Activated naive CD4-positive, alpha-beta T cell (primary cell): ENCODE results near the gene GRID1.
"Not testable (repeated sequence)": the region's sequence is repeated elsewhere in the genome, so short reads cannot be mapped to it uniquely, and the experiment has no call there.

Experiments
- DNase-seq, 4 experiments: peaks; one replicate each; lab custom pipeline; 2025; lab: John Stamatoyannopoulos, UW

The GRID1 gene

DNA sequence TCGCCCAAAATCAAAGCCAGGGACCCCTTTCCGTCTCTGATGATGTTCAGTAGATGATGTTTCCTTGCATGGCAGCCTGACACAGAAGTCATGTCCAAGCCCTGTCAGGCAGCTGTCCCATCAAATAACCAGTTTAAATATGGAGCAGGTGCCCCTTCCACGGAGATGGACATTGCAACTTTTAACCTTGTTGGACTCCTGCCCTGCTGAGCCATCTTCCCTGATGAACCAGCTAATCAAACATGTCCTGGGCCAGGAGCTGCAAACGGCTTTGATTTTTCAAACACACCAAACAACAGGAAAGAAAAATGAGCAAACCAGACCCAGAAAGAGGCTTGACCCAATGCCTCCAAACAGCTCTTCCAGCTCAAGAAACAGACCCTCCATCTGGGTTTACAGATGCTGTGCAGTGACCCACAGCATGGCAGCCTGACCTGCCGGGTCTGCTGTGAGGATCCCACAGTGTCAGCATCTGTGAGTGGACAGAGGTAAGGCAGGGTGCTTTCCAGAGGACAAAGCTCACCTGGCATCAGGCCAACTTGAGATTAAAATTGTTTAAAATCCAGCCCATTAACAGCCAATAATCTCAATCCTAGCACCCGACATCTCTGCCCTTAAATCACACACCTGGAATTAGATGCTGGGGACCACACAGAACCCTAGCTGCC, 372.6 kb downstream of the GRID1 start:
- no peak for DNase-seq

DNA sequence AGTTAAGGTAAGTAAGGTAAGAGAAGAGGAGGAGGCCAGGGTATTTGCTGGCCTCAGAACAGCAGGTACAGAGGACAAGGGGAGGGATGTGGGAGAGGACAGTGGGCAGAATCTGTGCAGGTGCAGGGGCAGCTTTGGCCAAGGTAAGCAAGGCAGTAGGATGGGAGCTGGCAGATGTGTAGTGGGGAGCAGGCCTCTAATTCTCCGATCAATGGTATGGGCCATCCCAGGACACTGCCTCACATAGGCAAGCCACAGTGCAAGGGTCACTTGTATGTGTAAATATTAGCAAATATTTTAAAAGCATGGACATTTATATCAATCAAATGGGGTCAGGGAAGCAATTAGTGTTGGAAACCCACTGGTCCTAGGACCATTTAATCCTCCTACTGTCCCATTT, 373.5 kb downstream of the GRID1 start:
- DNase-seq, result no peak

DNA sequence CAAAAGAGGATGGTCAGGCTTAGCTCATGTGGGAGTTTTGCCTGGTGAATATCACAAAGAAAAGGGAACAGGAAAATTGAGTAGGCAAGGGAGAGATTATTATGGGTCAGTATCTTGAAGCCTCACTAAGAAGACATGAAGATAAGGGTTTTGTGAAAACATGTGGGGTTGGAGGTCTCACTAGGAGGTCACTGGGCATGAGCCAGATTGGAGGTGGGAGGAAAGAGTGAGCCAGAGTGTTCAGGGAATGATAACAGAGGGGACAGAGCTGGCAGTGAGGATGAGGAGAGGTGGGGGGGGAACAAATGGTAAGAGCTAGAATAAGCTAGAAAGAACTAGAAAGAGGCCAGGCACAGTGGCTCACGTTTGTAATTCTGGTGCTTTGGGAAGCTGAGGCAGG, 374.3 kb downstream of the GRID1 start:
- no peak for DNase-seq

DNA sequence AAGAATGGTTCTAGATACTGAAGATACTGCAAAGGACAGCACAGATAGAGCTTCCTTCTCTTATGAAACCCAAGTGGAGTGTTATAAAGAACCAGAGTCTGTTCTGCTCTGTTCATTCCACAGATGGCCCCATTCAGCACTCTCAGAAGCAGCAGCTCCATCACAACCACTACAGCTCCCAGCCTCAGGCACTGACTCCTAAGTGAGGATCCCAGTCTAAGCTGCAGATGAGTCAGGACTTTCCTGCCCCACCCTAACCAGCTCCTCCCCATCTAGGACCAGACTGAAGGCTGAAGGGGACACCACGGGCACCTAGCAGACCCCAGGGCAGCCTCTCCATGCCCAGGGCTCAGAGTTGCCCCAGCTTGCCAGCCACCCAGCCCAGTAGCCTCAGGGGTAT, 379.8 kb downstream of the GRID1 start:
- DNase-seq, result no peak

DNA sequence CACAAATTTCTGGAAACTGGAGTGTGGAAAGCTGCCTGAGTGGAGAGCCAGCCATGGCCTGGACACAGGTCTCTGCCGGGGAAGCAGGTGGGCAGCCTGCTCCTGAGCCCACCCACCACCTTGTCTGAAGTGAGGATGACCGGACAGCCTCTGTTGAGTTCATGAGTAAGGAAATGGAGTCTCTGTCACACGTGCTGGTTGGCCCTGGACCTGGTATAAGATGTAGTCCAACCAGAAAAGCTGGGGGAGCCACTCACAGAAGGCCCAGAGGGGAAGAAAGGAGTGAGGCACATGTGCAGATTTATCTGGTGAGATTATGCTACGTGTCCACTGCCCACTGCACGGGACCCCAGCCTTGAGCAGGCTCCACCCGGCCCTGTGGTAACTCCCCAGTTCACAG, 383.5 kb downstream of the GRID1 start:
- no peak for DNase-seq

DNA sequence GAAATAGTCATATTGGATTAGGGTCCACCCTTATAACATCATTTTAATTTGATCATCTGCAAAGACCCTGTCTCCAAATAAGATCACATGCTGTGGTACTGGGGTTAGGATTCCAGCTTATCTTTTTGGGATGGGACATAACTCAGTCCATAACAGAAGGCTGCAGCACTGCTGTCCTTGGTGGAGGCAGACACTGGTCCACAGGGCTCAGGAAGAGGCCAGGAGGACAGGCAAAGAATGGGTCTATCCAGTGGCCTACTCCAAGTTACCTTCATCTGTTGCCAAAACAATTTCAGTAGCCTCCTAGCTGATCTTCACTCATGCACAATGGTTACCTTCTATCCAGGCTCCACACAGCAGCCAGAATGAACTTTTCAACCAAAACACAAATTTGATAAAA, 387.0 kb downstream of the GRID1 start:
- DNase-seq, result no peak

DNA sequence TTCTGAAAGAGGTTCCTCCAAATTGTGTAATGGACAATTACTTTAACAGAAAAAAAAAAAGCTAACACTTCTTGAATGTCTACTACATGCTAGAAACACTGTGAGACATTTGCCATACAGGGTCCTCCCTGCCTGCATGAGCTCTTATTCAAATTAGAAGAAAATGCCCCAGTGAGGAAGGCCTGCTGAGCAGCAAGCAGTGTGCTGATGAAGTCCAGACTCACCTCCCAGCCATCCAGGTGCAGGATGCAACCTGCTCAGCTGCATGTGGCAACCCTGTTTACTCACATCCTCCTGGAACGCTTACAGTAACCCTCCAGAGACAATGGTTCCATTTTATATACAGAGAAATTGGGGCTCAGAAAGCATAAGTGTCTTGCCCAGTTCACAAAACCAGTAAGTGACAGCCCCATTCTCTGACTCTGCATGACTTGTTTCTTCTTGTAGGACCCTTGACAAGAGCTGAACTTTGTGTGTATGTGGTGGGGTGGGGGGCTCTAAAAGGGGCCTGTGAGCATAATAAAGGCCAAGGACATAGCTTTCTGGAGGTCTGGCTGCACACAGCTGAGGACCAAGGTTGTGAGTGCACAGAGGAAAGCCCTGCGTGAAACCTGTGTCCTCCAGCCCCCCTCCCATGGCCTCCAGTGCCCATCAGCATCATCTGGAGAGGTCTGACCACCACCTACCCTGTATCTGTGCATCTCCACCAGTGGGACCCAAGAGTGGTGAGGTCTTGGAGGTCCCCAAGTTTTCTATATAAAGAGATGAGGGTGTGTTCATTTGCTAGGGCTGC, 387.8 kb downstream of the GRID1 start:
- DNase-seq, result no peak

DNA sequence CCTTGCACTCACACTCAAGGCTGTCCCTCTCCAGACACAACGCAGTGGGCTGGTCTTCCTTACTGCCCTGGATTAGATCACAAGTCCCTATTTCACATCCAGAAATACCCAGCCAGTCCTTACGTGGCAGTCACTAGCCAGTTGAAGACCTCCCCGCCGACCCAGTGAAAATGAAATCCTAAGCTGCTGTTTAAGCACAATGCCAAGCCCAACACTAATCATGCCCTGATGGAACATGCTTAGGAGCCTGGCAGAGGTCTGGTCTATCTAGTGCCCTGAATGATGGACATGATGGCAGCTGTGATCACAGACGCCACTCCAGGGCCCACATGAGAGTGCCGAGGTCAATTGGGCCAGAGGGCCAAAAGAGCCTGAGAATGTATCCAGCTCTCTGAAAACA, 389.0 kb downstream of the GRID1 start:
- no peak for DNase-seq

DNA sequence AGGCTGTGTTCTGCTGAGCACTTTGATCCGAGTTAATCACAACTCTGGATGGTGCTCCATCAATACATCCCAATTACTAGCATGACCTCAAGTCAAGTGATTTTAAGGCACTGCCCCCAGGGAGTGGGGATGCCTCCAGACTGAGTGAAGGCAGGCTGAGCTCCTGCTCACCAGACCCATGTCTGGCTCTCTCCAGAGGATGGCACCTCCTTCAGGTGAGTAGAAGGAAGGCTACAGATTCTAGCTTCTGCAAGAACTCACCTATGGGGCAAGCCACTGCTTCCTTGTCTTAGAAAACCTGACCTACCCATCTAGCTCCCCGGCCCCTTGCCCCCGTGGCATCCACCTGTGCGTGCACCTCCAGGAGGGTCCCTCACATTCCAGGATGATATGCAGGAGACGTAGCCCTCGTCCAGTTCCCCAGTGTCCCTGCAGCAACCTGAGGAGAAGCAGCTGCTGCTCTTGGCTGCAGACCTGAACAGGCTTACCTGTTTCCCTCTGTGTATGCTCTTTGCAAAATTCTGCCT, 390.3 kb downstream of the GRID1 start:
- DNase-seq, result no peak

DNA sequence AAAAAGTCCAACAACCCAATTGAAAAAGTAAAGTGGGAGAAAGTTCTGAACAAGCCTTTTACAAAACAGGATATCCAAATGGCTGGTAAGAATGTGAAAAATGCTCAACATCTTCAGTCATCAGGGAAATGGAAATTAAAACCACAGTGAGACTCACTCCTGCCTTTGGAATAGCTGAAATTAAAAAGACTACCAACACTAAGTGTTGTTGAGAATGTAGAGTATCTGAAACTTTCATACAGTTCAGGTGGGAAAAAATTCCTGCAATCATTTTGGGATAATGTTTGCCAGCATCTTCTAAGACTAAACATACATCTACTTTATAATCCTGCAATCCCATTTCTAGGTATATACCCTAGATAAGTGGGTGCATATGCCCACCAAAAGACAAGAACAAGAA, 395.1 kb downstream of the GRID1 start:
- no peak for DNase-seq

DNA sequence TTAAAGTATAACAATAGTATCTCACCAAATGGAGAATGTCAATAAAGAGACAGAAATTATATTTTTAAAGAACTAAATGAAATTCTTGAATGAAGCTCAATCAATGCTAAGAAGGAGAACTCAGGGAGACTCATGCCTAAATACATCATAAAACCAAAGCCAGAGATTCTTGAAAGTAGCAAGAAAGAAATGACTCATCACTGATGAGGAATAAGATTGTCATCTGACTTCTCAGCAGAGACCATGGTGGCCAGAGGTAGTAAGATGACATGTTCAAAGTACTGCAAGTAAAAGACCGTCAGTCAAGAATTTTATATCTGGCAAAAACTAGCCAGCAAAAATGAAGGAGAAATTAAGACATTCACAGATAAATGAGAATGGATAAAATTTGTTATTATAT, 399.0 kb downstream of the GRID1 start:
- no peak for DNase-seq

DNA sequence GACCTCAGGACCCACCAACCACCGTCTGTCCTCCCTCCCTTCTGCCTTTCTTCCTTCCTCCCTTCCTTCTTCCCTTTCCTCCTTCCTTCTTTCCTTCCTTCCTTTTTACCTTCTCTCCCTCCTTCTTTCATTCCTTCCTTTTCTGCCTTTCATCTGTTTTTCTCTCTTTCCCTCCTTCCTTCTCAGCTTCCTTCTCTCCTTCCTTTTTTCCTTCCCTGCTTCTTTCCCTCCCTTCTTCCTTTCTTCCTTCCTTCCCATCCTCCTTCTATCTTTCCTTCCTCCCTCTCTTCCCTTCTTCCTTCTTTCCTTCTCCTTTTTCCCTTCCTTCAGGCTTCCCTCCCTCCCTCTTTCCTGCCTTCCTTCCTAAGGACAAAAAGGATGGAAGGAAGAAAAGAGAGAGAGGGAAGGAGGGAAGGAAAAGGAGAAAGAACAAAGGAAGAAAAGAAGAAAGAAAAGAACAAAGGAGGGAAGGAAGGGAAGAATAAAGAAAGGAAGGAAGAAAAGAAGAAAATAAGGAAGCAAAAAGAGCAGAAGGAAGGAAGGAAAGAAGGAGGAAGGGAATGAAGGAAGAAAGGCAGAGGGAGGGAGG, 405.0 kb downstream of the GRID1 start:
- no peak for DNase-seq

DNA sequence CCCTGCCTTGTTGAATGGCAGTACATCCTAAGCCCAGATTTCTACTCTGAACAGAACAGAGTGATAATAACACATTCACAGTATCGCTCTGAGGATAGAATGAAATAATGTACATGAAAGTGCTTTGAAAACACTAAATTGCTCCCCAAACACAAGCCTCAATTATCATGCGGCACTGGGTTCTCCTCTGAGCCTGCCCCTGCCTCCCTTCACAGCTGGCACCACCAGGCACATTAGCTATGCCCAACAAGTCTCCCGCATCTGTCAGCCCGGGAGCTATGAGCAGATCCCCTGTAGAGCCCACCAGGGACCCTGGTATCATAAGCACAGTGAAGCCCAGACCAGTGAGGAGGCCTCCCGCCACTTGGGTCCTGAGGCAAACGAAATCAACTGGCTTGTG, 405.5 kb downstream of the GRID1 start:
- no peak for DNase-seq

DNA sequence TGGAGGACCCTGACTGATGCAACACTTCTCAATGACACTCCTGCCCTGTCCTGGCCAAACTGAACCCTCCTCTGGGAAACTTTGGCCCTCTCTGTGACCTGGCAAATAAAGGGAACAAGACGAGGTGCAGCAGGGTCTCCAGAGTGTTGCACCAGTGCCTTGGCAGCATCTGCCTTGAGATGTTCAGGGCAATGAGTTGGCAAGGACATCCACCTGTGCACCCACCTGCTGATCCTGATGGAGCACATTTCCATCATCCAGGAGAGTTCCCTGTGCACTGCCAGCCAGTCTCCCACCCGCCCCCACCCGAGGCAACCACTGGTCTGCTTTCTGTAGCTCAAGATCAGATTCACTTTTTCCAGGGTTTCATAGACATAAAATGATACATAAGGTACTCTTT, 407.4 kb downstream of the GRID1 start:
- no peak for DNase-seq

DNA sequence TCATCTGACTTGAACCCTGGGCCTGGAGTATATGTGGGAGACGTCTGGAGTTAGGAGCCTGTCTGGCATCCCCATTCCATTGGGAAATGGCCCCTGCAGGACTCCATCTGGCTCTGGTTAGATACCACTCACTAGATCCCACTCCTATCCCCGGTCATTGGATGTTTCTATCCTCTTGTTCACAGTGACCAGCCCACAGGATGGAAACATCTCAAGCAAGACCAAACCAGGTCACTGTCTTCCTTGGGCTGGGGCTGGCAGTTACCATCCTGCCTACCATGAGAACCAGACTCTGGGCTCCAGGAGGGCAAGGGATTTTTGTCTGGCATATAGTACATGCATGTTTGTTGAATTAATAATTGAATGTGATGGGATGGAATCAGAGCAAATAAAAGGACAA, 415.7 kb downstream of the GRID1 start:
- DNase-seq, result no peak

DNA sequence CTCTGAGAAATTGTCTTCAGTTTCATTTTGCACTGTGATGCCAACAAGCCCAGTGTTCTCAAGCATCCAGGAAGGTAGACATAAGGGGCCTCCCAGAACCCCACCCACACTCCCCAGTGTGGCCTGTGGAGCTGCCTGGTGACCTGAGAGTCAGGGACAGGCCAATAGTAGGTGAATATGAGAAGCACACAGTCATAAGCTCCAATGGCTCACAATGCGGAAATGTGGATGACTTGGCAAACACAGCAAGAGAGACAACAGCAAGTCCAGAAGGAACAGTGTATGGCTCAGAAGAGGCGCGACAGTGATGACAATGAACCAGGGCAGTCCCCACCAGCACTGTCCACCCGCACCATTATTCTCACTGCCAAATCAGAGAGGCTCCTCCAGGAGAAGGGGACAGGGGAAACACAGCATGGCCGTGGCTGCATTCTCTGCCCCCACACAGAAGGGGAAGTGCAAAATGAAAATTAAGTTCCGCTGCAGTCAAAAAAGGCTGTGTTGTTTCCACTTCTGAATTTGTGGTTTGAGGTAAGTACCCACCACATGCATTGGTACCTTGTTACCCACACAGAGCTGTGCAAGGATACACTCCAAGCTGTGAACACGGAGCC, 419.8 kb downstream of the GRID1 start:
- no peak for DNase-seq

DNA sequence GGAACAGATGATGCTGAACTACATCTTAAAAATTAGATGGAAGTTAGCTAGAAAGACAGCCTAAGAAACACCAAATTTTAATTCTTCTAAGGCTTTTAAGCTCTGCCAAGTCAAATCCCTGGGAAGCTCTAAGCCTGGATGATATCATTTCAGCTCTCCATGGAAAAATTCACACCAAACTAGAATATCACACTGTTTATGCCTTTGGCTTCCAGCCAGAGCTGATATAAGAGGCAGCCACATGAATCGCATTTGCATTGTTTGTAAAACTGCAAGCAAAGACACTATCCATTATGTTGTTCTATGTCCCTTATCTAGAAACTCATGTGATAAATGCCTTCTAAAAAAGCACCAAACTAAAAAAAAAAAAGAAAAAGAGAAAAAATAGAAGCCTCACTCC, 430.4 kb downstream of the GRID1 start:
- DNase-seq, result no peak

DNA sequence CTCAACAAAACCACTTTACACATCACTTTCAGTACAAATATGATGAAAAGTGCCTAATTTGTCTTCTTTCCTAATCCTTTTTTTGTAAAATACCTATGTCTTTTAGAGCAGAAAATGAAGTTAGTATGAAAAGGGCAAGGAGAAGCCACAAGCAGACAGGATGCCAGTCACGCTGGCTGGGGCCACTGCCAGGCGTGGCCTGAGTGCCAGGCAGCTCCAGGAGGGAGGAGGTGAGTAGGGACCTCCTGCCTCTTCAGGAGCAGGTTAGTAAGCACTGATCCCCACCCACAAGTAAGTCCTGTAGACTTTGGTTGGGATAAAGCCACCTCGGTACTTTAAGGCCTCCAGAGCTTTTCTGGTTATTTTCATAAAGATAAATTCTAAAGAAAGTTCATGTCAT, 432.0 kb downstream of the GRID1 start:
- no peak for DNase-seq

DNA sequence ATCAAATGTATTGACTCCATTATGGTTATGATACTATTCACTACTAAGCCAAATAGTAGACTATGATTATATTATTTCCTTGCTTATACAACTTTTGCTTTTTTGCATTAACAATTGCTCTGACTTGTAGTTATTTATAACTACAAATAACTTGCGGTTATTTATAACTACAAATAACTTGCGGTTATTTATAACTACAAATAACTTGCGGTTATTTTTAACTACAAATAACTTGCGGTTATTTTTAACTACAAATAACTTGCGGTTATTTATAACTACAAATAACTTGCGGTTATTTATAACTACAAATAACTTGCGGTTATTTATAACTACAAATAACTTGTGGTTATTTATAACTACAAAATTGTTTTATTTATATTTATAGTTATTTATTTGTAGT, 436.6 kb downstream of the GRID1 start:
- DNase-seq, result not testable (repeated sequence)

DNA sequence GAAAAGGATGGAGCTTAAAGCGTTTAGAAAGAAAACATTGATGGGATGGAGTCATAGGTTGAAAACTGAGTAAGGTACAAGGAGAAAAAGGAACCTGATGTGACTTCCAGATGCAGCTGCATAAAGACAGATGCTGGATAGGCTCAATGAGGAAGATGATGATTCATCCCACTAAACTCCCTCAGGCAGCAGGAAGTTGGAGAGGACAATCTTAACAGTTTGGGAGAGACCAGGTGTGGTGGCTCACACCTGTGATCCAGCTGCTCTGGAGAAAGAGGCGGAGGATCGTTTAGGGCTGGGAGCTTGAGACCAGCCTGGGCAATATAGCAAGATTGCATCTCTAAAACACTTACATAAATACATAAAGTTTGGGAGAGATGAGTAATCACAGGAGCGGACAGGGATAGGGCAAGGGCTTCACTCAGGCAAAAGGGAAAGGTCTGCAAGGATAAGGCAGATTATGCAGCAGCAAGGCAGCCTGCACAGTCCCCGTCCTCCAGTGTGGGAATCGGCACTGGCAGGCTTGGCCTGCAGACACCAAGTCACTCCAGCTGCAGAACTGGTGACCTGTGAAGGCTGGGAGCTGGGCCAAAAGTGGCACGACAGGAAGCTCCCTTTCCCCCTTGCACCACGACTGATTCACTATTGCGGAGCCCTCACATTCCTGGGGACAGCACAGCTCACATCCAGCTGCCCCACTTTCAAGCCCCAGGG, 438.5 kb downstream of the GRID1 start:
- no peak for DNase-seq

DNA sequence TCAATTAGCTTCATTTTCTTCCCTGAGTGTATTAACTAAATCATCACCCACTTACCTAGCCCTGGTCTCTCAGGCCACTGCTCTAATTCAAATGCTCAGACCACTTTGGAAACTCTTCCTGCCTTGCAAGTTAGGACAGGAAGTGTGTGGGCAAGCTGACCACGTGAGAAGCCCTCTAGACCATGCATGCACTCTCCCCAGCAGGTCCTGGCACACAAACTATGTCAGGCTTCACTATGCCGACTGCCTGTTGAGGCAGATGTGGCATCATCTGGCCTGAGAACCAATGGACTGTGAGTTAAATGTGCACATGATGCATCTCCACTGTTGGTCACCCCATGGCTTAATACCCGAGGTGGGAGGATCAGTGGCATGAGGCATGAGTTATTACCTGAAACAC, 439.6 kb downstream of the GRID1 start:
- DNase-seq, result no peak

DNA sequence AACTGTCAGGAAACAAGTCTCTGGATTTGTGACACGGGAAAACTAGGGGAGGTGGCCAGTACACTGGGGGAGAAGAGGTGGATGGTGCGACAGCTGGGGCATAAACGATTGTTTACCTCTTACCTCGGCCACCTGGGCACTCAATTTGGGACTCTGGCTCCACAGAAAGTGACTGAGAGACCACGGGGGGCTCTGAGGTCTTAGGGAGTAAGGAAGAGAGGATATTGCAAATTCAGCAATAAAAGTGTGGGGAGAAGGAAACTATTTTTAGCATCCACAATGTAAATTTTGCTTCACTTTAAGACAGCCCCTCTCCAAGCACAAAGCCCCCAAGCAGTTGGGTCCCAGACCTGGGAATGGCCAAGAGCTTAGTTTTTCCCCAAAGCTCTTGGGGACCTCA, 440.5 kb downstream of the GRID1 start:
- DNase-seq, result no peak
